Measurements from ENCODE around the gene STN1. TPM values are rescaled to one million over a fixed set of nuclear protein-coding genes. Genes with fewer than 3 reads are reported as not detected.

Gene STN1
- total and polyA plus RNA-seq, 10 of the 15 experiments (the other 5 are each of a cell fraction or from before 2014, with no cell fraction given) = 22.2 to 31.8 (median 28.5) TPM

GRCh38 chr10:103884681-103885139 lies 33.3 kb downstream of the STN1 start:
- Histone ChIP-seq H3K4me2 (ENCODE audit: control insufficient read depth, insufficient read depth) (no peak overlapping the region), H3K27ac (ENCODE audit: control insufficient read depth, insufficient read depth) (no peak overlapping the region), H2AFZ (ENCODE audit: control insufficient read depth, low read depth, low read length) (no peak overlapping the region), H3K36me3 (ENCODE audit: control insufficient read depth in 2 of 2, insufficient read depth in 2 of 2, low read length in 1 of 2) (peaks cover 0 to 24% of the 10 kb centered on the region in 2 experiments; a peak in 2 of 4 replicates), H3K4me3 (no peak overlapping the region), H3K4me1 (ENCODE audit: control insufficient read depth, insufficient read depth, low read length) (no peaks in the 10 kb centered on the region), H4K20me1 (ENCODE audit: control insufficient read depth, insufficient read depth) (no peaks in the 10 kb centered on the region), H3K79me2 (ENCODE audit: control insufficient read depth, insufficient read depth, low read length) (no peaks in the 10 kb centered on the region), H3K9ac (ENCODE audit: control insufficient read depth, insufficient read depth, low read length) (no peak overlapping the region), H3K27me3 (replicated peaks in 1 of 2; ENCODE audit: control insufficient read depth in 2 of 2, insufficient read depth in 2 of 2, low read length in 1 of 2) (no peaks in the 10 kb centered on the region), H3K9me3 (replicated peaks; ENCODE audit: control insufficient read depth, insufficient read depth, low read length) (no peaks in the 10 kb centered on the region)
- 81% methylated on average over 3 of the region's 3 CpGs for WGBS (ENCODE audit: insufficient coverage, insufficient replicate concordance, low lambda C conversion rate, missing lambda C conversion rate)
- BruUV-seq (replicated peaks) = no TSS peak
- POLR2A ChIA-PET = interaction anchor here (0.7 kb wide), 1 partner anchor 83 kb away, joined by 6 read pairs; no protein-coding TSS in a partner anchor
- peak; percentile 78 for ATAC-seq
- intact Hi-C loops (cut with micrococcal nuclease; ENCODE audit: unreplicated experiment) = loop anchor here (1.0 to 5.0 kb wide), 2 partner anchors 128 to 171 kb away; no protein-coding TSS in a partner anchor
- SMC1A ChIA-PET (ENCODE audit: uncharacterized antibody, unreplicated experiment) = interaction anchor here (1.1 to 4.2 kb wide), 4 partner anchors 38 to 240 kb away, joined by 3 to 32 read pairs (median 4); no protein-coding TSS in a partner anchor
- in situ Hi-C loops (cut with MboI) = no loop called here
- CTCF ChIA-PET = interaction anchor here (0.5 to 9.5 kb wide), 16 partner anchors 10 to 951 kb away, joined by 3 to 151 read pairs (median 4); partner anchors contain the start of gene SFR1
- DNase-seq (ENCODE audit: low read depth, low spot score) = no peak
- FAIRE-seq = no peak
- RAD21 ChIA-PET (ENCODE audit: unreplicated experiment) = interaction anchor here (1.1 to 6.2 kb wide), 2 partner anchors 11 to 173 kb away, joined by 3 to 45 read pairs; no protein-coding TSS in a partner anchor
- TF ChIP-seq USF1 (IDR thresholded peaks at IDR 0.05; ENCODE audit: borderline replicate concordance, extremely low read length, insufficient read depth, low read depth, low read length) (no peak), NFYA (IDR thresholded peaks at IDR 0.05; ENCODE audit: borderline replicate concordance, low read depth, low read length) (no peak), CBFB (IDR thresholded peaks at IDR 0.05; ENCODE audit: low read depth) (no peak), YY1 (IDR thresholded peaks at IDR 0.05; ENCODE audit: low read depth, low read length) (no peak), FOXM1 (IDR thresholded peaks at IDR 0.05; ENCODE audit: low read depth, low read length) (no peak), POLR2A (IDR thresholded peaks at IDR 0.05; ENCODE audit: low read depth, low read length) (no peak), CTCF (IDR thresholded peaks at IDR 0.05 in 2 of 3, conservative IDR thresholded peaks at IDR 0.05 in 1 of 3; ENCODE audit: control insufficient read depth in 2 of 3, extremely low read depth in 1 of 3, insufficient read depth in 1 of 3, low read depth in 3 of 3, low read length in 3 of 3) (peak; percentile 60 to 72 (median 67)), MYC (IDR thresholded peaks at IDR 0.05; ENCODE audit: insufficient read depth, insufficient read length, insufficient replicate concordance, low read length, severe bottlenecking) (no peak), RAD21 (IDR thresholded peaks at IDR 0.05; ENCODE audit: insufficient read depth, low read depth, low read length) (peak; percentile 71), RB1 (IDR thresholded peaks at IDR 0.05; ENCODE audit: borderline replicate concordance) (peak; percentile 47; the same call in 1 of the 2 replicates), LARP7 (IDR thresholded peaks at IDR 0.05) (no peak), NR2F1 (conservative IDR thresholded peaks at IDR 0.05) (no peak), SMC3 (IDR thresholded peaks at IDR 0.05; ENCODE audit: borderline replicate concordance, low read length) (peak; percentile 55; the same call in 1 of the 2 replicates), ZBTB33 (IDR thresholded peaks at IDR 0.05) (no peak), HDGF (IDR thresholded peaks at IDR 0.05) (no peak), IRF3 (IDR thresholded peaks at IDR 0.05) (no peak), RUNX3 (IDR thresholded peaks at IDR 0.05; ENCODE audit: low read length) (0 out of 2 replicates have a peak, but pooled peaks have one; percentile 9), IKZF1 (conservative IDR thresholded peaks at IDR 0.05) (0 out of 2 replicates have a peak, but pooled peaks have one; percentile 15)

All from GM12878 (cell line).